GM20431 (cell line): ENCODE measurements around the gene TMPRSS6.
"Not testable (repeated sequence)": the region's sequence is repeated elsewhere in the genome, so short reads cannot be mapped to it uniquely, and the experiment has no call there.

ENCODE experiments used
- in situ Hi-C: fragments of 300-500 bp; cut with MseI, MboI; formaldehyde crosslinking; loops from one replicate; pipeline ENCODE4 v1.15.0; 2020; ENCODE audit warnings: low sequenced_read_pairs; ENCODE audit not compliant: unreplicated experiment

Gene TMPRSS6

DNA sequence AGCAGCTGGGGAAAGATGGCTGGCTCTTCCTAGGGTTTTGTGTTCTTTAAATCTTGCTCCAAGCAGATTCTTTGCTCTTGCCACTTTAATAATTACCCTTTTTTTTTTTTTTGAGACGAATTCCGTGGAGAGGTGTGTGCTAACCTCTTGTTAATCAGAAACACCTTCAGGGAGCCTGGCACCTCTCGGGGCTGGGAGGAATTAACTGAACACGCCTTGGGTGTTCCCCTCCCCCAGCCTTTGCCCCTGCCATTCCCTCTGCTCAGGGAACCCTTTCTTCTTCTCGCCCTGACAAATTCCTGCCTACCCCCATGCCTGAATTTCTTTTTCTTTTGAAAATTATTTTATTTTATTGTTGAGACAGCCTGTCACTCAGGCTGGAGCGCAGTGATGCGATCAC is 17.5 kb downstream of the TMPRSS6 start:
- in situ Hi-C loops = no loop called here

GRCh38 chr22:37090920-37091695 is 18.4 kb downstream of the TMPRSS6 start:
- in situ Hi-C loops = no loop called here

GRCh38 chr22:37089434-37089833 is 20.1 kb downstream of the TMPRSS6 start:
- in situ Hi-C loops = no loop called here

GRCh38 chr22:37088750-37089408 is 20.6 kb downstream of the TMPRSS6 start:
- in situ Hi-C loops = no loop called here

DNA sequence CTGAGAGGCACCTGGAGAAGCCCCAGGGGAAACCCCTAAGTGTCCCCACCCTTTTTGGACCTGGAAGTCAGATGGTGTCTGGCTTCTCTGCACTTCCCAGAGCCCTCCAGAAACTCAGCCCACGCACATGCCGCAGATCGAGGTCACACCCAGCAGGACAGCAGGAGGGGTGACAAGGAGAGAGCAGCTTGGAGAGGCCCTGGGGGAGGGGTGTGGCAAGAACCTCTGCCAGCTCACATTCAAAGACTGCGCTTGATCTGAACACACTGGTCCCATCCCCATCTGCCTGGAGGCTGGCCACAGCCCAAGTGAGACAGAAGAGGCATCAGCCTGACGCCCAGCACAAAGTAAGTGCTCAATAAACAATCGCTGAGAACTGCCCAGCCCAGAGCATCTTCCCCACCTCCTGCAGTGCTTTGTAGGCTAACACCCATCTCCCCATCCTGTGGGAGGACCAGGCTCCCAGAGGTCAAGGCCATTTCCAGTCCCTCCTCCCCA is 21.4 kb downstream of the TMPRSS6 start:
- in situ Hi-C loops = no loop called here

DNA sequence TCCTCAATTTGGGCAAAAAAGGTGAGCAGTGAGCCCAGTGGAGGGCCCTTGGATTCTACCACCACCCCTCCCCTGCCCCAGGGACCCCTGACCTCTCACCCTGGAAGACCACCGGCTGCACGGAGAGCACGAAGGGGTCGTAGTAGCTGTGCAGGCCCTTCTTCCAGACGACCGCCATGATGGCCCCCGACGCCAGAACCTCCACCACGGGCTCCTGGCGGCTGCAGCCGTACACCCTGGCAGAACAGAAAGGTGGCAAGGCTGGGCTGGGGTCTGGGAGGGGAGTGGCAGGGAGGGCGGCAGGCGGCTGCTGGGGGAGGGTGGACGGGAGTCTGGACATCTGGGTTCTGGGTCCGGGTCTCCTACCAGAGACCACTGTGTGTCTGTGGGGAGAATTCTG is 23.3 kb downstream of the TMPRSS6 start:
- in situ Hi-C loops = no loop called here

GRCh38 chr22:37084385-37084784 is 25.1 kb downstream of the TMPRSS6 start:
- in situ Hi-C loops = no loop called here

DNA sequence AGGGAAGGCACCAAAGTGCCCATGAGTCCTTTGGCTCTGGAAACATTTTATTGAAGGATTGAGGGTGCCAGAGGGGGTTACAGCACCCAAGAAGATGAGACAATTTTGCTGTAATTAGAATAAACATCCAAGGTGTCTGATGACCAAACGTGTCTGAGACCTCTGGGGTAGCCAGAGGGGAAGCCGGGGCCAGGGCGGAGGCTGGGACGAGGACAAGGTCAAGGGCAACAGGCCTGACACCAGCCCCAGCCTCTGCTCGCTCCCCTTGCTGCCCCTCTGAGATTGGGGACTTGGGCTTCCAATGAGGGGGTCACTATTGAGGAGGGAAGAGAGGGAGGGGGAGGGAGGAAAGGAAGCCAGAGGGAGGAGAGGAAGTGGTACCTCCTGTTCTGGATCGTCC is 25.6 kb downstream of the TMPRSS6 start:
- in situ Hi-C loops = no loop called here

- in situ Hi-C loops = no loop called here
These were observed 27.2 kb downstream of the TMPRSS6 start for GRCh38 chr22:37082251-37082873.

DNA sequence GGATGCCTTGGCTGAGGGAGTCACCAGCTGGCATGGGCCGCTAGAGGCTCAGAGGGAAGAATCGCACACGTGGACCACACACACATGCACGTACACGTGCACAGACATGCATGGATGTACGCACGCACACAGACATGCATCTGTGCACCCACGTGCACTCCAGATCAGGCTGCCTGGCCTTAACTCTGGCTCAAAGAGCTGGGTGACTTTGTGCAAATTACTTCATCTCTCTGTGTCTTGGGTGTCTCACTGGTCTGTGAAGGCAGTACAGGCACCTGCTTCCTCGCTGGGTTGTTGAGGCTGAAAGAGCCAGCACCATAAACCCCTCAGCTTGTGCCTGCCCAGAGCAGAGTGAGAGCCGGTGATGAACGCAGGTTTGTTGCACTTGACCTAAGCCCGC is 28.7 kb downstream of the TMPRSS6 start:
- in situ Hi-C loops = no loop called here

DNA sequence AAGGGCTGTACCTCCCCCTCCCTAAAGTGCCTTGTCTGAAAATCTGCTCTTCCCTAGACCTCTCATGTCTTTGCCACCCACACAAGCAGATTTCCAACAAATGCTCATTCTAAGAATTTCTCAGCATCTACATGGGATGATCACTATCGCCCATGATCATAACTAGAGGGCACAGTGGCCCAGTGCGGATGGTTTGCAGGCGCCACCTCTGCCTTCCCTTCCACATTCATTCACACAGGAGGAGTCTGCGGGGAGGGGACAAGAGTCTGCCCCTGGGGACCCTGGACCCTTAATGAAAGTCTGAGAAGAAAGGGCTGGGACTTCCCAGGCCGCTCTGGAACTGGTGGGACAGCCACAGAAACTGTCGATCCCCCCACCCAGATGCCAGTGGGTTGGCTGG is 29.1 kb downstream of the TMPRSS6 start:
- in situ Hi-C loops = no loop called here

GRCh38 chr22:37079668-37080171 is 29.8 kb downstream of the TMPRSS6 start:
- in situ Hi-C loops = no loop called here

GRCh38 chr22:37079158-37079557 is 30.4 kb downstream of the TMPRSS6 start:
- in situ Hi-C loops = no loop called here

GRCh38 chr22:37077802-37078448 is 31.6 kb downstream of the TMPRSS6 start:
- in situ Hi-C loops = no loop called here

GRCh38 chr22:37075822-37076433 is 33.6 kb downstream of the TMPRSS6 start:
- in situ Hi-C loops = no loop called here

- in situ Hi-C loops = no loop called here
These were observed 34.5 kb downstream of the TMPRSS6 start for GRCh38 chr22:37075046-37075445.

DNA sequence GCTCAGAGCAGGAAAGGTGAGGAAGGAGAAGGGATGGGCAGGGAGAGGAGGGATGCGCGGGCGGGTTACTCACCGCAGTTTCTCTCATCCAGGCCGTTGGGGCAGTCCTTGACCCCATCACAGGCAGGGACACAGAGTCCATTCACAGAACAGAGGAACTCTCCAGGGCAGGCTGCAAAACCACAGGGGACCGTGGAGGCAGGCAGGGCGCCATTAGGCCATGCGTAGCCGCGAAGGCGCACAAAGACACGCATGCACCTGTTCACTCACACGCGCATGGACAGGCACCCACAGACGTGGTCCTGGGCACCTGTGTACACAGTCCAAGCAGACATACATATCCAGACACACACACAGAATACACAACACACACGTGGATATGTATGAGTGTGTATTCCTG is 35.0 kb downstream of the TMPRSS6 start:
- in situ Hi-C loops = no loop called here

- in situ Hi-C loops = no loop called here
These were observed 36.8 kb downstream of the TMPRSS6 start for GRCh38 chr22:37072673-37073072.

GRCh38 chr22:37071850-37072592 is 37.5 kb downstream of the TMPRSS6 start:
- in situ Hi-C loops = not testable (repeated sequence)
